ENCODE data around the gene USP6NL.
"Not testable (repeated sequence)": the region's sequence is repeated elsewhere in the genome, so short reads cannot be mapped to it uniquely, and the experiment has no call there.

The USP6NL gene

DNA sequence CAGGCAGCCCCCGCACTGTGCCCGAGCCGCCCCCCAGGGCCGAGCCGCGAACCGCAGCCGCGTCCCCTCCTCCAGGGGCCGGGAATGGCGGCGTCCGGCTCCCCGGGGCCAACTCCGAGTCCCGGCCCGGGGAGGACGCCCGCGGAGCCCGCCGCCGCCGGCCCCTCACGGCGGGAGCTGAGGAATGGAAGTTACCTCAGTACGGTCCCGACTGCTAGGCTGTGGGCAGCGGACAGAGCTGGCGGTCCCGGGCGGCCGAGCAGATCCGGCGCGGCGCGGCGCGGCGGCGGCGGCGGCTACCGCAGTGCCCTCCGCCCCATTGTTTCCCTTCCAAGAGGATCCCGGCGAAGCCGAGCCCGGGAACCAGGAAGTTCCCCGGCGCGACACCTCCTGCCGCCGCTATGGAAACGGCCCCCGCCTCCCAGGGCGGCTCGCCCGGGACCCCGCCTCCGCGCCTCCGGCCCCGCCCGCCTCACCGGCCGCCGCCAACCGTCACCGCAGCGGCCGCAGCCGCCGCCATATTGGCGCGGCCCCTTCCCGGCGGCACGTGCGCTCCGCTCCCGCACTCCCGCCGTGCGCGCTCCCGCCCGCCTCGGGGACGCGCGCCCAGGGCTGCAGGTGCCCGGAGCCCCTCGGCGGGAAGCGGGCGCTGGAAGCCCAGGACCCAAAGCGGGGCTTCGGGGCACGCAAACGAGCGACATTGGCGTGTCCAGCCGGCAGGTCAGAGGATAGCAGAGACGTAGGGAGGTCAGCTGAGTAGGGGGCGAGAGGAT, at the start of gene USP6NL:
Gene USP6NL, minus strand, starts transcription at position 403 of the 773 bp plus-strand sequence. CDS start 14,016 bp downstream, outside the sequence.
- peak; percentile 70 for DNase-seq

DNA sequence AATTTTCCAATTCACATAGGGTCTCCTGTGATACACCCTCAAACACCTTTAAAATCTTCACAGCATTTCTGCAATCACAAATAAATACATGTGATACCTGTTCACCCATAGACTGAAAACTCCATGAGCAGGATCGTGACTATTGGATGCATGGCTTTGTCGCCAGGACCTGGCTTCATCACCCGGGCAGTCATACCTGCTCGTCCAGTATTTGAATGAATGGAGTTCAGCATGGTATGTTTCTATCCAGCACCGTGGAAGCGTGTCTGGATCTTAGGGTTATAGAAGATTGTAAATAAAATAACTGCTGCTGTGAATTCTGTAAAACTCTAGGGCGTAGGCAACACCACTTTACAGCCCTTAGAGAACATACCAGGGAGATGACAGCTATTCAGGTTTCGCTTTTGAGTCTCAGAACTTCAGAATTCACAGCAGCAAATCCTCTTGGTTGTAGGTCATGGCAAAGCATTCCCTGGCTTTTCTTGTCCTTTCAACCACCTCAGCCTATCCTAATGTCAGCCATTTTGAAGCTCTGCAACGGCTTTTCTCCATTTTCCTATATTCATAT, 47.4 kb upstream of the USP6NL start:
- DNase-seq, result no peak

DNA sequence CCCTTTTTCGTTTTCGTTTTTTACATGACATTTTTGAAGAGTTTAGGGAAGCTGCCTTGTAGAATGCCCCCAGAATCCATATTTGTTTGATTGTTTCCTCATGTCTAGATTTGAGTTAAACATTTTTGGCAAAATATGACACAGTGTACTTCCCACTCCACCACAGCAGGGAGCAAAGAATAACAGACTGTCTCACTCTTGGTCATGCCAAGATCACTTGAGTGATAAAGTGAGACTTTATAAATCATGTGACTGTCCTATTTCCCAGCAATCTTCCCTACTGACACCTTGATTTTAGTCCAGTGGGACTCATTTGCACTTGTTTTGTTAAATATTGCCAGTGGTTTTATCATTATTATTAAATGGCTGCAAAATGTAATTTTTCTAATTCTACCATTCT, 44.4 kb upstream of the USP6NL start:
- DNase-seq, result no peak

DNA sequence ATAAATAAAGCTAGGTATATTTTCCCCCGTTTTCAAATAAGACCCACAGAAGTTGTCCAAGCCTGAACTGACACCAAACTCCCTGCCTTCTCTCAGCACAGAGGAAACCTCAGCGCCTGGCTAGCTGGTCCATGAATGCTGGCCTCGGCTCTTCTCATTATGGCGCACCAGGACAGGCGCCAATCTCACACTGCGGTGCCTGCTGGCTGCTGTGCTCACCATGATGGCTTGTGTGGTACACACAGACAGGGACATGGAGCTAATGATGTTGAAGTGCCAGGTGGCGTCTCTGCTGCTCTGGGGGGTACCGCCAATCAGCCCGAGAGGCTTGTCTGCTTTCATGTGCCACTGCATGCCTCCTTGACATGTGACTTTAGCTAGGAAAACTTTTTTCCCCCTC, 43.2 kb upstream of the USP6NL start:
- no peak for DNase-seq

DNA sequence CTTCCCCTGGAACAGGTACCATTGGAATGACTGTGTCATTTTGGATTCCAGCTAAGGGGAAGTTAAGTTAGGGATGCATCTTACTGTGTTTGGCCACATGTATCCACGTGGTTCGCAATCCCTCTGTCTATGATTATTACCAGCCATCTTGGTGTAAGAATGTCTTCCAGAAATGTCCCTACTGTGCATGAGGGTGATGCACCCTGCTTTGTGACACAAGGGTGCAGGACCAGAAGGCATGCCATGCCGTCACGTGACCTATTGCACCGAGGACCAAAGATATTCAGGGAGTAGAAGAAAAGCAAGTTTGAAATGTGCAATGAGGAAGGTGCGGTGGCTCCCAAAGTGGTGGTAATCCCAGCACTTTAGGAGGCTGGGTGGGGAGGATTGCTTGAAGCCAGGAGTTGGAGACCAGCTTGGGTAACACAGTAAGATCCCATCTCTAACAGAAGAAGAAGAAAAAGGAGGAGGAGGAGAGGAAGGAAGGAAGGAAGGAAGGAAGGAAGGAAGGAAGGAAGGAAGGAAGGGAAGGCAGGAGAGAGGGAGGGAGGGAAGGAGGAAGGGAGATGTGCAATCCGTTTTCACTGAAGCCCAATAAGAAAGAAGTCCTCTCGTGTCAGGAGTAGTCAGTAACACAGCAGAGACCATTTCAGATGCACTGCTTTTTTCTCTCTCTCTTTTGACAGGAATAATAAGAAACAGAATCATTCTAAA, 42.5 kb upstream of the USP6NL start:
- DNase-seq, result no peak

DNA sequence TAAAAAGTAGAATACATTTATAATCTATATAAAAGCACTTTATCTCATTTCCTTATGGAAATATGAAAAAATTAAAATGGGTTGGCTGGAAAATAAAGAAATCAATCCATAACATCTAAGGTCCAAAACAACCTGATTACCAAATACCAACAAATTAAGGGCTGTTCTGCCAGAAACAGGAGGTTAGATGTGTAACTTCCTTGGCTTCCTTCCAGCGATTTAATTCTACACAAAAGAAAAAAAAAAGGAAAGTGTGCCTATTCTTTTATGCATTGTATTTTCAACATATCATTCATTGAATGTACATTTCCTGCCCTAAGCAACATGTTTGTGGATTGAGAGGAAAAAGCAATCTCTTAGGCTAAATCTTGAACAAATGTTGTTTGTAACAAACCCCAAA, 36.2 kb upstream of the USP6NL start:
- no peak for DNase-seq

DNA sequence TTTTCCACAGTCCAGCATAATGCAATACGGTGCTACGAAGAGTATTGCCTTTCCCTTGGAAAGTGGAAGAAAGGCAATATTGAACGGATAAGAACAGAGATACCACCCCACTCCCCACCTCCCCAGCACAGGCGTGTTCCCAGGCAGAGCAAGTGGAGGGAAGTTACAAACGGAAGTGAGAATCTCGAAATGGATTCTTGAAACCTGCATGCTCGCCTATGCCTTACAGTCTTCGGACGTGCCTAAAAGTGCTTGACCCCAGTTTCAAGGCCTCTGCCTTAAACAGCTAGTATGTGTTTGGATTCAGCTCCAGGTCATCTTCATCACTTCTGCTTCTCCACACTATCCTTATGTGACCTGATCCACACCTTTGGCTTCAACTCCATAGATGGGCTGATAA, 35.0 kb upstream of the USP6NL start:
- DNase-seq, result no peak

DNA sequence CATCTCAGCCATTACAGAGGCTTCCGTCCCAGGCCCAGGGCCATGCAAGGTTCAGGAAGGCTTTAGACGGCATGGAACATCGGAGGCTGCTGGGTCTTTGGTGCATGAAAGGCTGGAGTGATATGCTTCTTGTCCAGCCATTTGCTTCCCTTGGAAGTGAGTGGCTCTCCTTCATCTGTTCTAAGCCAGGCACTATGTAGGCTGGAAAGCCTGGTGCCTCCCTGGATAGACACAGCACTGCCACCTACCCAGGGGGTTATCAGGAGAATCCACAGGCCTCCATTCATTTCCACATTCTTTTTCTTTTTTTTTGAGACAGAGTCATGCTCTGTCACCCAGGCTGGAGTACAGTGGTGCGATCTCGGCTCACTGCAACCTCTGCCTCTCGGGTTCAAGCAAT, 31.6 kb upstream of the USP6NL start:
- no peak for DNase-seq

DNA sequence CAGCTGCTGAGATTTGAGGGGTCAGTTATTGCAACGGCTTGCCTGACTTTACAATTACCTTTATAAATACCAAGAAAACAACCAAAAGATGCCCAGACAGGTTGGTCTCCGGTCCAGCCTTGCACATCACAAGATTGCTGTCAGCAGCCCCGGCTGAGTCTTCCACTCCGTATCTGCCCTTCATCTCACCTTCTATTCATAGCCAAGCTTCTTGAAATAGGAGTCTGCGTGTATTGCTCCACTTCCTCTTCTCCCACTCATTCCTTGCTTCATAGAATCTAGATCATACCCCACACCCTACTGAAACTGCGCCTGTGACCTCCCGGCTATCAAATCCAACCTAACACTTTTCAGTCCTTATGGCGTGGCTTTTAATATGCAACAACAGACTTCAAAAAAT, 31.1 kb upstream of the USP6NL start:
- DNase-seq, result no peak

DNA sequence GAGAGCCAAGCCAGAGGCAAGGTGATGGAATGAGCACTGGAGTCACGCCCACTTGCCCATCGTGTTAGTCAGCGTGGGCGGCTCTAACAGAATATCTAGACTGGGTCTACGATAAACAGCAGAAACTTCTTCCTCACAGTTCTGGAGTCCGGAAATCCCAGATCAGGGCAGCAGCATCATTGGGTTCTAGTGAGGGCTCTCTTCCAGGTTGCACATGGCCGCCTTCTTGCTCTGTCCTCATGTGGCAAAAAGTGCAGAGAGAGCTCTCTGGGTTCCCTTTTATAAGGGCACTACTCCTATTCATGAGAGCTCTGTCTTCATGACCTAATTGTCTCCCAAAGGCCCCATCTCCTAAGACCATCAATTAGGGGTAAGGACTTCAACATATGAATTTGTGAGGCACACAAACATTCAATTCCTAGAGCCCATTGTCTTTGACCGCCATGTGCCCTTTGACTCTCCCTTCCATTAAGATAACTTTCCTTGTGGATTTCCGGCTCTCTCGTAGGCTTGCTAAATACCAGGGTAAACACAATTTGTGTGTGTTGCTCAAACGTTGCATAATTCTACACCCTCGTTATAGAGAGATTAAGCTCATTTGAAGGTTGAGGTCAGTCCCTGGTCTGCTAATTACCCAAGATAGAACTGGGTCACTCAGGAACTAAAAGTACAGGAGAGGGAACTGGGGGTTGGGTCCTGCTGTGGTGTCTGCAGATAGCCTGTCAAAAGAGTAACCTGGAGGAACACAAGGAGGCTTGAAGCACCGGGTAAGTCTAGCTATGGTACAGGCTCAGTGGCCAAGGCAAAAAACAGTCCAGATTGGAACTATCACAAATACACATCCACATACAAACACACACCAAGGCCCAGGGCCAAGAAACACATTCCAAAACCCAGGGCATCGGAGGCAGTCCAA, 28.7 kb upstream of the USP6NL start:
- no peak for DNase-seq

DNA sequence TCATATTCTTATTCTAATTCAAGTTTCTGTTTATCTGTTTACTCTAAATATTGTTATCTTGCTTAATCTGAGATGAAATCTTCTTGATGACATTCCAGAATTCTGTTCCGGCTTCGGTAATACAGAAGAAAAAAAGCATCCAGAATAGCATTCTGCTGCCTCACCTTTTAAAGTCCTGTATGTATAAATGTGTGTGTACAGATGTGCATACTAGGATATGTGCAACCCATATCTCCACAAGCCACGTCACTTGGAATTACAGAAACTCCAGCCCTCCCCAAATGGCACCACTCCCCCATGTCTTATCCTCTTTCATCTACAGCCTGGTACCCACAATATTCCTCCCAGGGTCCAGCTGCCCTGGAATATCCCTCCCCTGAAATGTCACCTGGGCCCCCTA, 27.9 kb upstream of the USP6NL start:
- no peak for DNase-seq

DNA sequence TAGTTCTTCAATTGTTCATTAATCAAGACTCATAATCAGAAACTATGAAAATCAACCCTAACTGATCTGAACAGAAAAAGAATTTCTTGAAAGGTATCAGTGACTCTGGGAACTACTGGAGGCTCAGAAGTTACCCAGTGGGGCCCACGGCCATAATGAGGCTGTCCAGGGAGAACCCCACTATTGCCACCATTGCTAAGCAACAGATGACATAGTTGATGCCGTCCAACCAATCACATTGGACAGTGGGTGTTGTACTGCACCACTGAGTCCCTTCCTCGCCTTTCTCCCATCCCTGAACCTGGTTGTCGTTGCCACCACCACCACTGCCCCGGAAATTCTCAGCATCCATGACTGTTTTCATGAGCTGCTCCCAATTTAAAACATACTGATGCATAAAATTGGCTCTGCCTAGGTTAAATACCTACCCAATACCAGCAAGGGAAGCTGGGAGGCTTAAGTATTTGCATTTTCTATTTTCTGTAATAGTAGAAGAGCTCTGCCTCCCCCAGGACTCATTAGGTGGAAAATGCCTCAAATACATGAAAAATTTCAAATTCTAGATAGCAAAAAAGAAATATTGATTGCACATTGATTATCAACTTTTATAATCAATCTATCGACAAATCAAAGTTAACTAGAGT, 26.7 kb upstream of the USP6NL start:
- no peak for DNase-seq

DNA sequence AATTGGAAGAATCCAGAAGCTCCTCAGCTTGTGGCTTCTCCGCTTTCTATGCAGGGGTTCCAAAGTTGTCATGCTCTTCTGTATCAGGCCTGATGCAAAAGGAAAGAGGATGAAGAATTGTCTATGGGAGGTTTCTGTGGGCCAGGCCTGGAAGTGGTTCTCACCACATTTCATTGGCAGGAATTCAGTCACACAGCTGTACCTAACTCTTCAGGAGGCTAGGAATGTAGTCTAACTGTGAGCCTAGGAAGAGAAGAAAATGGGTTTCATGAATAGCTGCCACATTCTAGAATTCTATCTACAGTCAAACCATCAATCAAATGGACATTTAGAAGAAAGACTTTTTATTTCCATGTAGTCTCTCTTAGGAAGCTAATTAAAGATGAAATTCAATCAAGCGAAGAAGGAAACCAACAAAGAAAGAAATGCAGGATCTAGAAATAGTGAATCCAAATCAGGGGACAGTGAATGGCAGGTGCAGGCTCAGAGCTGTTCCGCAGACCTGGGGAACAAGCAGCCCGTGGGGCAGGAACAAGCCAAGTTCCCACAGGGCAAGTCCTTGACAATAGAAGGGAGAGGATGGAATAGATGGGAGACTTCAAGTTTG, 25.4 kb upstream of the USP6NL start:
- no peak for DNase-seq

DNA sequence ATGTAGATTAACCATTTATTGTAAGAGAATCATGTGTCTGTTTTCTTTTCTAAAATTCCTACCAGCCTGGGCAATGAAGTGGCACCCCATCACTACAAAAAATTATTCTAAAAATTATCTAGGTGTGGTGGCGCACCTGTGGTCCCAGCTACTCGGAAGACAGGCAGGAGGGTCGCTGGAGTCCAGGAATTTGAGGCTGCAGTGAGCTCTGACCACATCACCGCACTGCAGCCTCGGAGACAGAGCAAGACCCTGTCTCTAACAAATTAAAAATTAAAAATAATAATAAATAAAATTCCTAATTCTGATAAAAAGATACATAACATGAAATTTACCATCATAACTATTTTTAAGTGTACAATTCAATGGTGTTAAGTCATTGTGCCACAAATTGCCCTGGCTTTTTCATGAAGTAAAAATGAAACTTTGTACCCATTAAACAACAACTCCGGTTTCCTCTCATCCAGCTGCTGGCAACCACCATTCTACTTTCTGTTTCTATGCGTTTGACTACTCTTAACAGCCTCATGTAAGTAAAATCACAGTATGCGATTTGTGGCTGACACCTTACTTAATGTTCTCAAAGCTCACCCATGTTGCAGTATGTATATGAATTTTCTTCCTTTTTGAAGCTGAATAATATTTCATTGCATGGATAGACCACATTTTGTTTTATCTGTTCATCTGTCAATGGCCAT, 20.6 kb upstream of the USP6NL start:
- DNase-seq, result no peak

DNA sequence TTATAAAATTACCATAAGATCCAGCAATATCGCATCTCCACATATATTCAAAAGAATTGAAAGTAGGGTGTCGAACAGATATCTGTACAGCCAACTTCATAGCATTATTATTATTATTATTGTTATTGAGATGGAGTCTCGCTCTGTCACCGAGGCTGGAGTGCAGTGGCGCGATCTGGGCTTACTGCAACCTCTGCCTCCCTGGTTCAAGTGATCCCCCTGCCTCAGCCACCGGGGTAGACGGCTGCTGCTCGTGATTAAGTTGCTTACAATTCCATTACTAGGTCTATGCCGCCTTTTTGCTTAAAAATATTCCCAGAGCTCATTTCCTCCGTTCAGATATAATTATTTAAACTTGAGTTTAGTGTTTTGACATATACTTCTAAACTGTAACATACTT, 19.8 kb upstream of the USP6NL start:
- DNase-seq, result no peak

DNA sequence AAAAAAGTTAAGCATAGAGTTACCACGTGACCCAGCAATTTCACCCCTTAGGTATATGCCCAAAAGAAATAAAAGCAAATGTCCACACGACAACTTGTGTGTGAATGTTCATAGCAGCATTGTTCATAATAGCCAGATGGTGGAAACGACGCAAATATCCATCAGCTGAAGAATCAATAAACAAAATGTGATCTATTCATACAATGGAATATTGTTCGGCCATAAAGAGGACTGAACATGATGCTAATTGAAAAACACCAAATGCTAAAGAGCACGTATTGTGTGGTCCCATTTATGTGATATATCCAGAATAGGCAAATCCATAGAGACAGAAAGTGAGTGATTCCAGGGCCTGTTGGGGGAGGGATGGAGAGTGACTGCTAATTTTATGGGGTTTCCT, 18.3 kb upstream of the USP6NL start:
- no peak for DNase-seq

DNA sequence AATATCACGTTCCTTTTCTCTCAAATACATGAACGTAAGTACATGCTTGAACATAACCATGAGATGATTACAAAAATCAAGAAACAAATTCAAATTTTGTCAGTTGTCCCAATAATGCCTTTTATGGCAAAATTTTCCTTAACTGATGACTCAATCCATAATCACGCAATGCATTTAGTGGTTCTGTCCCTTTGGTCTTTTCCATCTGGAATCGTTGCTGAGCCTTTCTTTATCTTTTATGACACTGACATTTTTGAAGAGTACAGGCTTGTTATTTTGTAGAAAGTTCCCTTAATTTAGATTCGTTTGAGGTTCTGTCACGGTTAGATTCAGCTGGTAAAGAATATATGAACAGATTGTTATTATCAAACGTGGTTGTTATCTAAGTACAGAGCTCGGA, 16.5 kb upstream of the USP6NL start:
- DNase-seq, result not testable (repeated sequence)

DNA sequence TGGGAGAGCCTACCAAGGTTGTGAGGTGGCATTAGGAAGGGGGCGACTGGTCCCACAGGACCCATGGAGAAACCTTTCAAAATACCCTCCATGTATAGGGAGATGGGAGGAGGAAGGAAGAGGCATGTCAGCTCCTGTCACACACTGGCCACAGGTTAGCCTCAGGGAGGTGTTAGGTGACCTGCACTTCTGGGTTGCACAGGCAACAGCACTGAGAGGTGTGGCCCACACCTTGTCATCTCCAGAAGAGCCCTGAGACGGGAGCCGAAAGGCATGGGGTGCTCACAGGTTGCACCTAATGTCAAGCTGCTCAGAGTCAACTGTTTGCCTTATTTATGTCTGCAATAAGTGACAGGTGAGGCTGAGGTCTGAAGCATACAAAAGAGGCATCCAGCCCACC, 14.6 kb upstream of the USP6NL start:
- no peak for DNase-seq

DNA sequence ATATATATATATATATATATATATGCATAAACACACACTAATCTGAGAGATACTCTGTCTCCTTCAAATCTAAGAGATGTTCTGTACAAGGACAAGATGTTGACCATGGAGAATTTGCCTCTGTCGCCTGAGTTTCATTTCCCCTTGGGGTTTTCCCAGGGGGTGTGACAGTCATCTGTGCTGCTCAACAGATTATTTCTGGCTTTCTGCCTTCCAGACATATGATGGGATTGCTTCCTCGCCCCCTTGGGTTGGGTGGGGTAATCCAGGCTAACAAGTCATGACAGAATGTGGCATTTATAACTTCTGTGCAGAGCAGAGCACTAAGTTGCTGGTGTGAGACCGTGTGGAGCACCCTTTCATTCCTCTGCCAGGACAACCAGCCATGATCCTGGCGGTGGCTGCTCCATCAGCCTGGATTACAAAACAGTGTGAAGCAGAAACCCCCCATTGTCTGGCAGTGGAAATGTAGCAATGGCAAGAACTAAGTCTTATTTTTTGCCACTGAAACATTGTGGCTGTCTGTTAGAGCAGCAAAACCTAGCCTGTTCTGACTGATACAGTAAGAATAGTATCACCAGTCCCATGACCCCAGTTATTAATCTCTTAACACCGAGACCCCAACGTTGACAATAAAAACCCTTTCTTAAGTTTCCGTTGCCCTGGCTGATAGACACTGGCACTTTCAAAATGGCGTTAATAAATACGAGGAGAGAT, 13.7 kb upstream of the USP6NL start:
- no peak for DNase-seq

DNA sequence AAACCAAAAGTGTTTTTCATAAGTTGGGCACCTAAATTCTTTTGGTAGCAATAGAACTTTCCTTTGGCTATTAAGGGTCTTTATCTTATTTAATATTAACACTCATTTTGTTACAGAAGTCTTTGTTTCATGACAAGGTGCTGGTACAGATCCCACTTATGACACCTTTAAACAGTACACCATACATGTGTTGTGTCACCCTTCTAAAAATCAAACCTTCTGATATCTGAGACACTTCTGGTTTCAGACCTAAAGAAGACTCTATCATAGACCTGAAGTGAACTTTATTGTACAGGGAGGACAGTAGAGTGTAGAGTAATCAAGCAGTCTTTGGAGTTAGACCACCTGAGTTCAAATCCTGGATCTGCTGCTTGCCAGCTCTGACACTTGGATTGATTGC, 5.8 kb upstream of the USP6NL start:
- DNase-seq, result no peak

DNA sequence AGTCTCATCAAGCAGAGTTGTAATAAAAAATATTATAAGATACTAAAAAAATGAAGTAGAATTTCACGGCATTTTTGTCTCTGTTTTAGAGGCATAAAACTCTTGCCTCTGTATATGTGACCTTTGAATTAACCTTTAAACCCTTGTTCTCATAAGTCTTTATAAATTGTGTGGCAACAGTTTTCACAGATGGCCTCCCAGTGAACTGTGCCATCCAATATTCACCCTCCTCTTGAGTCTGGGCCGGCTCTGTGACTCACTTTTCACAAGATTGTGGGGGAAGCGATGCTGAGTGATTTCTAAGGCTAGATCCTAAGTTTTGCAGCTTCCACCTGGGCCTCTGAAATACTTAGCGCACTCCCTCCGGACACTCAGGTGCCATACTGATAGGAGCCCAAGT, 4.6 kb upstream of the USP6NL start:
- DNase-seq, result no peak

Data from activated CD4-positive, CD25-positive, alpha-beta regulatory T cell treated with anti-CD3 and anti-CD28 coated beads, Interleukin-2, amount 50 U/mL, for 72 hours (primary cell).